ENCODE measurements around the gene TMEM150C.

DNA sequence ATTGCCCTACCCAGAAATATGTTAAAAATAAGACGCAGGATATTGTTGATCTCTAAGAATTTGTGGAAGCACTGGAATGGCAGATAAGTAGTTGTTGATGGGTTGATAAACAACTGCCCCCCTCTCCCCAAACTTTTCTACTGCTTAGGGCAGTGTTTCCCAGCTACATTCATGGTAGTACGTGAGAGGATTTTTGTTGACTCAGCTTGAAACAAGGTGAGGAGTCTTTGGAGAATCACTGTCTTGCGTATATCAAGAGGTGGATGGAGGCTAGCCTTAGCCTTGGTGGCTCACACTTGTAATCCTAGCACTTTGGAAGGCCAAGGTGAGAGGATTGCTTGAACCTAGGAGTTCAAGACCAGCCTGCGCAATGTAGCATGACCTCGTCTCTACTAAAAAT, 125.7 kb downstream of the TMEM150C start:
- TF ChIP-seq POLR2A (IDR thresholded peaks at IDR 0.05) (no peak), CTCF (IDR thresholded peaks at IDR 0.05) (no peak), POLR2AphosphoS5 (IDR thresholded peaks at IDR 0.05; ENCODE audit: insufficient read depth in 1 of 2, low read depth in 1 of 2) (no peak)
